Adipocyte (in vitro differentiated cells): ENCODE results near the gene EMX1.

Source experiments
- DNase-seq: peaks from one replicate; pipeline ENCODE4 v3.0.0-alpha.2; 2015; ENCODE audit warnings: low read depth
- H3K27me3 ChIP-seq: replicated peaks from 2 replicates; pipeline ENCODE4 v1.7.0; 2013; ENCODE audit warnings: mild to moderate bottlenecking, low read length, moderate library complexity; ENCODE audit not compliant: control insufficient read depth, insufficient read depth
- H3K36me3 ChIP-seq: 2 replicates; pipeline ENCODE4 v1.7.0; 2013; ENCODE audit warnings: low read length, mild to moderate bottlenecking, moderate library complexity; ENCODE audit not compliant: control insufficient read depth, insufficient read depth, severe bottlenecking
- H3K4me1 ChIP-seq: 2 replicates; pipeline ENCODE4 v1.7.0; 2013; ENCODE audit warnings: mild to moderate bottlenecking, low read length, moderate library complexity; ENCODE audit not compliant: control insufficient read depth, insufficient read depth
- H3K4me3 ChIP-seq: 2 replicates; pipeline ENCODE4 v1.7.0; 2013; ENCODE audit warnings: mild to moderate bottlenecking, low read length, moderate library complexity
- H3K9ac ChIP-seq: 2 replicates; pipeline ENCODE4 v1.7.0; 2013; ENCODE audit warnings: mild to moderate bottlenecking, low read length, moderate library complexity
- H3K9me3 ChIP-seq: 2 replicates; pipeline ENCODE4 v1.7.0; 2013; ENCODE audit warnings: mild to moderate bottlenecking, low read length, moderate library complexity; ENCODE audit not compliant: control insufficient read depth

Gene EMX1

DNA sequence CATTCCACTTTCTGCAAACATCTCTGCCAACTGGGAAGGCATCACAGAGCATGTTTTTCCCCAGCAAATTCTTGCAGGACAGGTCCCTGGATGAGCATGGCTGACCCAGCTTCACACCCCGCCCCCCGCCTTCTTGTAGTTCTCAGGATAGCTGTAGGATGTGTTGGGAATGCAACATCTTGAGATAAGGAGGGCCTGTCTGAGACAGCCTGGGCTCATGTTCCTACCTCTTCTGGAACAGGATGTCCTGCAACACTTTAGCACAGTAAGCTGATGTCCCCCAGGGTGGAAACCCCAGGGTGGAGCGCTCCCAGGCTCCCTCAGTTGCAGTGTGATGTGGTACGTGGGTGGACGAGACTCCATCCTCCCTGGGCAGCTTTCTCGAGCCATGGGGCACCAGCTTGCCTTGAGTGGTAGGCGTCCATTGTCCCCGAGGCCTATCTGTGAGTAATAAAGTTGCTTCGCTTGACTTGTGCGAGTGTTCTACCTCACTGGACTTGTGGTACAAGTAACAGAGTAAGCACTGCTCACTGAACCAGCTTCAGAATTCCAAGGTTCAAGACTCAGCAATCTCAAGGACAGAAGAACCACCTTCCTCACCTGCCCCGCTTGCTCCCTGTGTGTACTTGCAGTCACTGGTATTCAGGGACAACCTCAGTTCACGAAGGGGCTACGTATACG, 48.6 kb downstream of the EMX1 start:
- DNase-seq = no peak
- H3K36me3 ChIP-seq = peaks cover 6% of the 10 kb centered on the region

DNA sequence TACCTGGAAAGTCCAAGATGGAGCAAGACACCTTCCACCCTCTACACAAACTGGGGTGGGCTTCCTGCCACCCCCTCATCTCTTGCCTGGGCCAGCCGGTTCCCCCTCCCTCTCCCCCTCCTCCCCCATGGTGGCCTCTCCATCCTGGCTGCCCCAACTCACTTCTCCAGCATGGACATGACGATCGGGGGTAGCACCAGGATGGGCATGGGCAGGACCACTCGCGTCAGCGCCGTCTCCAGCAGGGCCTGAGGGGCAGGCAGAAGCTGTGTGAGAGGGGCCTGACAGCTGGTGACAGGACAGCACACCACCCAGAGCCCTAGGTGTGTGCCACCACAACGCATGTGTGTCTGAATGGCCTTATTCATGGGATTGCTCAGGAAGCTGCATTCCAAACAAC, 51.0 kb downstream of the EMX1 start:
- H3K9me3 ChIP-seq = no peaks in the 10 kb centered on the region
- no peaks in the 10 kb centered on the region for H3K4me1 ChIP-seq
- peaks cover 6% of the 10 kb centered on the region for H3K36me3 ChIP-seq
- DNase-seq = no peak
- no peak overlapping the region for H3K4me3 ChIP-seq
- H3K27me3 ChIP-seq = no peaks in the 10 kb centered on the region
- H3K9ac ChIP-seq = no peak overlapping the region

More for the DNA sequence above, 48.6 kb downstream of the EMX1 start:
- H3K4me1 ChIP-seq = no peaks in the 10 kb centered on the region
- no peak overlapping the region for H3K9ac ChIP-seq
- no peaks in the 10 kb centered on the region for H3K9me3 ChIP-seq
- H3K4me3 ChIP-seq = no peak overlapping the region
- H3K27me3 ChIP-seq = no peaks in the 10 kb centered on the region

DNA sequence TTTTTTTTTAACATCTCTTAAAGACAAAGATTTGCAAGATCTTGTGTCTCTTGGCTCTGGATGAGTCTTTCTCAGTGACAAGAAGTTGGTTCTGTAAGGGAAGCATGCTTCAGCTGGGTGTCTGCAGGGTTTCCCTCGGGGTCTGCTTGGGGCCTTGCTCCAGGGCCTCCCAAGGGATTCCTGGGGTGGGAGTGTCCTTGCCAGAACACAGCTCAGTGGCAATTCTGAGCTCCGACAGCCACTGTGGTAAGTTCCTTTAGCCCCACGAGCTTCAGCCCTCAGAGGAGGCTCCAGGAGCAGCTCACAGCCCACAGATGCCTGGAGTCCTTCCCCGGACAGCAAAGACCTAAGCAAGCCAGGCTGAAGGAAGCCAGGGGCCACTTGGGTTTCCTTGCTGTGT, 52.4 kb downstream of the EMX1 start:
- Histone ChIP-seq H3K9ac (no peak overlapping the region), H3K4me1 (no peaks in the 10 kb centered on the region), H3K4me3 (no peak overlapping the region), H3K9me3 (no peaks in the 10 kb centered on the region), H3K27me3 (no peaks in the 10 kb centered on the region), H3K36me3 (peaks cover 9% of the 10 kb centered on the region)
- DNase-seq = no peak

DNA sequence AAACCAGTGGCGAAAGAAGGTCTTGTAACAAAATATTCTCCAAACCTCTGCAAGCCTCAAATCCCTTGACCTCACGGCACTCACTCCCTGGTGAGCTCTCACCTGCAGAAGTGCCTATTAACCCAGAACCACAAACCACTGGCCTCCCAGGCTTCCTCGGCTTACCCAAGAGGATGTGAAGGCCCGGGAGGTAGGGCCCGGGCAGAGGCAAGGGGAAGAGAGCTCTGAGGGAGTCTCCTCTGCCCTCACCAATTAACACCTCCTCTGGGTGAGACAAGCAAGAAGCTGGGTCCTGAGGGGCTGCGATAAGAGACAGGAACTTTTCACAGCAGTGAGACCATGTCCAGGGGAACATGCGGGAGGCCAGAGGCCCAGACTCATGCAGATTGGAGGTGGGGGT, 53.7 kb downstream of the EMX1 start:
- no peaks in the 10 kb centered on the region for H3K9me3 ChIP-seq
- peaks cover 9% of the 10 kb centered on the region for H3K36me3 ChIP-seq
- no peak overlapping the region for H3K9ac ChIP-seq
- H3K4me3 ChIP-seq = no peak overlapping the region
- no peak for DNase-seq
- H3K27me3 ChIP-seq = no peaks in the 10 kb centered on the region
- H3K4me1 ChIP-seq = no peaks in the 10 kb centered on the region

DNA sequence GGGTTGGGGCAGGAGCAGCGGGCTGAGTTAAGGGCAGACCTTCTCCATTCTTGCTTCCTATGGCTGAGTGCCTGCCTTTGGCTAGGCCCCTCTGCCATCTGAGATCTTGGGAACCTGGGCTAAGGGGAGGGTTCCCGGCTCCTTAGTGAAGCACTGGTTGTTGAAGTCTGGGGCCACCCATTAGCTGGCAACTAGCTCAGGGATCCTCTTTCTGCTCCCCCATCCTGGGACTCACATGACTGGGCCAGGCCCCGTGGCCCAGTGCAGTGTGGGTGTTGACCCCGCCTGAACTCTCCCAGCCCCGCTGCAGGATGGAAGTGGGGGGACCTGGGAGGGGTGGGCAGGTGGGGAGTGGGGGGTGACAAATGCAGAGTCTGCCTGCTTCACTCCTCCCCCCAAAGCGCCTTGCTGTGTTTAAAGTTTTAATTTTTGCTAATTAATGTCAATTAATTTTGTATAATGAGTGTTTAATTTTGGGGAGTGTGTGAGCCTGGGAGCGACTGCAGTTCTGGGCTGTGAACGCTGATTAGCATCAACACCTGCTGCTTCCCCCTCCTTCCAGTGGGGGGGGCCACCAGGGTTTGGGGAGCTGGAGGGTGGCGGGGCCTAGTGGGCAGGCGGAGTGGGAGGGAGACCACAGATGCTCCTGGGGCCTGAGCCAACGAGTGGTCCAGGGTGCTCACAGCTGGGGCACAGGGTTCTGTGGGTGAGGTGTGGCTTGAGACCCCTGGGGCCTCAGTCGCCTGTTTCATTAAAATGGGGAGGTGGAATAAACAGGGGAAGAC, 55.2 kb downstream of the EMX1 start:
- no peak overlapping the region for H3K4me3 ChIP-seq
- DNase-seq = no peak
- no peaks in the 10 kb centered on the region for H3K4me1 ChIP-seq
- no peaks in the 10 kb centered on the region for H3K27me3 ChIP-seq
- H3K36me3 ChIP-seq = peaks cover 3% of the 10 kb centered on the region
- H3K9me3 ChIP-seq = no peaks in the 10 kb centered on the region
- no peak overlapping the region for H3K9ac ChIP-seq

DNA sequence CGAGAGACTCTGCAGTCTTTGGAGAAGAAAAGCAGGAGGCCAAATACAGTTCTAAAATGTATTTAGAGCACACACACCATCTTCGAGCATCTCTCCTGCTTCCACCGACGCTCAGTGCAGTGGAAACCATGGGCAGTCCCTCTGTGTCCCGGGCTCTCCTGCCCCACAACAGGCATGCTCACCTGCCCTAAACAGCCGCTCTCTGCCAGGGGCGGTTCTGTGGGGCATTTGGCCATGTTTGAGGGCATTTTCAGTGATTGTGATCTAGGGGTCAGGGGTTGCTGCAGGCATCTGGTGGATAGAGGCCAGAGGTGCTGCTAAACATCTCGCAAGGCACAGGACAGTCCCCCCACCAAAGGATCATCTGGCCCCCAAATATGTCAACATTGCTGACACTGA, 55.8 kb downstream of the EMX1 start:
- Histone ChIP-seq H3K36me3 (peaks cover 3% of the 10 kb centered on the region), H3K9ac (no peak overlapping the region), H3K27me3 (no peaks in the 10 kb centered on the region), H3K4me1 (no peaks in the 10 kb centered on the region), H3K4me3 (no peak overlapping the region), H3K9me3 (no peaks in the 10 kb centered on the region)
- no peak for DNase-seq

DNA sequence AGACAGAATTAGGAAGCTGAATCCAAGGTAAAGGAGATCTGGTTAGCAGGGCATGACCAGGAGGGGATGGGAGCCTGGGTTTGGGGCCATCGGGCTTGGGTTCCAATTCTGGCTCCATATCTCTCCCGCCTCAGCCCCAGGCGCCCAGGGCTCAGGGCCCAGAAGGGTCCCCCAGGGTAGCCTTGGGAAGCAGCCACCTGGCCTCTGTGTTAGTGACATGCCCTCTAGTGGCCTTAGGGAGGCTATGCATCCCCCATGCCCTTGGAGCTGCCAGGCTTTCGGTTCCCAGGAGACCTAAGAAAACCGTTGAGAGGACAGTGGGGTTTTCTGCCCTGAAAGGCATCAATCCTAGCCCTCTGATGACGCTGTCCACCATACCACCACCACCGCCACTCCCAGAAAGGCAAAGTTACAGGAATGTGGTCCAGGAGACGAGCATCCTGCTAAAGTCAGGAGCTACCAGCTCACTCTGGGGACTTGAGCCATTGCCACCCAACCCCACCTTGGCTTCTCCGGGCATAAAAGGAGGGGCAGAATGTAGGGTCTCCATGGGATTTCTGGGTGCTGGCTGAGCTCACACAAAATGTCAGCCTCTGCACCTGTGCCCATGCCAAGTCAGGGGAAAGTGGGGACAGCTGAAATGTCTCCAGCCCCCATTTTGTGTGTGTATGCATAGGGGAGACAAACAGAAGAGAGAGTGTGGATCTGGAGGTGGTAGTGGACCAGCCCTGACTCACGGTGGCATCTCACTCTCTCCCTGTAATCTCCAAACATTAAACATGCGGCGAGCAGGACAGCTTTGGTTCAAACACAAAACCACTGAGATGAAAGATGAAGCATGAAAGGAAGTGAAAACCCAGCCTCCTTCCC, 56.5 kb downstream of the EMX1 start:
- H3K36me3 ChIP-seq = peaks cover 3% of the 10 kb centered on the region
- H3K9ac ChIP-seq = no peak overlapping the region
- peak; percentile 70 for DNase-seq
- H3K9me3 ChIP-seq = no peaks in the 10 kb centered on the region
- H3K4me3 ChIP-seq = no peak overlapping the region
- no peaks in the 10 kb centered on the region for H3K27me3 ChIP-seq
- no peaks in the 10 kb centered on the region for H3K4me1 ChIP-seq

DNA sequence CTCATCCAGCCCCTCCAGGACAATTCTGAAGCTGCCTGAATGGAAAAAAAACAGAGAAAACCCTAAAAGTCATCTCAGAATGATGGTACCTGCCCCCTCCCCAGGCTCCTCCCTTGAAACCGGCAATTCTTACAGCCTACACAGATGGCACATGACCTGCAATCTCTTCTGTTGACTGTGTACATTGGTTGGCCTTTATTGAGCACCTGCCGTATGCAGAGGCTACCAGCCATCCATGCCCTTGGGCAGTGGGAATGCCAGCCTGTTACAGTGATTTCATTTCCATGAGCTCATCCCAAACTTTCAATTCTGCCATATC, 57.1 kb downstream of the EMX1 start:
- no peak for DNase-seq
- H3K9ac ChIP-seq = no peak overlapping the region
- no peaks in the 10 kb centered on the region for H3K9me3 ChIP-seq
- peaks cover 3% of the 10 kb centered on the region for H3K36me3 ChIP-seq
- H3K27me3 ChIP-seq = no peaks in the 10 kb centered on the region
- H3K4me1 ChIP-seq = no peaks in the 10 kb centered on the region
- no peak overlapping the region for H3K4me3 ChIP-seq

DNA sequence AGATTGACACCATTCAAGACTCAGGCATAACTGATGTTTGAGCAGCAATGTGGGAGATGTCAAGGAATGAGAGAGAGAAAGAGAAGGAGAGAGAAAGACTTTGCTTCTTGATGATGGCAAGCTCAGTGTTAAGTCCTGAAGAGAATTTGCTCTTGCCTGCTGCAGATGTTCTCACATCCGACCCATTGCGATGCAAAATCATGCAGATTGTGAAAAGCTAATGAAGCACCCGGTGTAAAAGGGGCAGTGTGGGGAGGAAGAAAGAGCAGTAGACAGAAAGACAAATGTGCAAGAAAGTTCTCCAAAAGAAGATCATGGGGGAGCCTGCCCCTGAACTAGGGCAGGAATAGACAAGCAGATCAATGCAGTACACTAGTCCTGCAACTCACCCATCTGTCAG, 57.7 kb downstream of the EMX1 start:
- Histone ChIP-seq H3K9me3 (no peaks in the 10 kb centered on the region), H3K36me3 (peaks cover 3% of the 10 kb centered on the region), H3K4me3 (no peak overlapping the region), H3K4me1 (no peaks in the 10 kb centered on the region), H3K9ac (no peak overlapping the region), H3K27me3 (no peaks in the 10 kb centered on the region)
- DNase-seq = no peak

DNA sequence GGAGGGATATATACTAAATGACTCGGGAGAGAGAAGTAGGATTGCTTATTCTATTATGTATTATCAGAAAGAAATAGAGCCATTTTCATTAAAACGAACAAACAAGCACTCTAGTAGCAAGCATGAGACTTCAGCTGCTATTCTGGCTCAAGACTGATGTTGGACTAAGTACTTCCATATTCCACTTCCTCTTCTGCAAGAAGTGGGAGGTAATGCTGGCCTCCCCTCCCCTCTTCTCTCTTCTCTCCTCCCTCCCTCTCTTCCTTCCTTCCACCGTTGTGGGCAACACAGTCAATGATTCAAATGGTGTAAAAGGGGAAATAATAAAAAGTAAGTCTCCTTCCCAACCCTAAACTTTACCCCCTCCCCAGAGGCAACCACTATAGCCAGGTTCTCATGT, 62.6 kb downstream of the EMX1 start:
- no peak overlapping the region for H3K4me3 ChIP-seq
- no peaks in the 10 kb centered on the region for H3K27me3 ChIP-seq
- H3K4me1 ChIP-seq = peaks cover 11% of the 10 kb centered on the region
- H3K36me3 ChIP-seq = no peaks in the 10 kb centered on the region
- H3K9ac ChIP-seq = no peak overlapping the region
- no peaks in the 10 kb centered on the region for H3K9me3 ChIP-seq
- DNase-seq = no peak

DNA sequence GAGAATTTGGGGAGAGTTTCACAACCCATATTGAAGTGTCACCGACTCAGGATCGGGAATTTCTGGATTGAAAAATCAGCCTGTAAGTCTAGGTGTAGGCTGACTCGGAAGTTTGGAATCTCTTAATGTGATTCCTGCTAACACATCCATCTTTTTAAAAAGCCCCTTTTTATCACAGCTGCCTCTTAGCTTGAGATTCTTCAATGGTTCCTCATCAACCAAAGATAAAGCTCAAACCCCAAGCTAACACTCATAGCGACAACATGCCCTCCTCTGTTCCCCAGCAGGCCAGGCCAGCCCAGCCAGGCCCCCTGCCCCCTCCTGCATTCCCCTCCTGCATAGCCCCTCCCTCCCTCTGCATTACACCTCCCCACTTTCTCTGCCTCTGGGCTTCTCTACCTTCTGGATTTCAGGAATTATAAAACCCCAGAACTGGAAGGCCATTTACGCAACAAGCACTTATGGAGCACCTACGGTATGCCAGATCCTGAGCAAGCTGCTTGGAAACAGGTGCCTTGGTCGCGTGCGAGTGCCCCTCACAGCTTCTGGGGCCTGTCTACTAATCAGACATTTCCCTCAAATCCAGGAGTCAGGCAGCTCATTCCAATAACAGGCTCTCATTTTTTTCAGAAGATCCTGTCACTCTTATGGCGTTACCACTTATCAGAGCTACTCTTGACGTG, 63.4 kb downstream of the EMX1 start:
- H3K9ac ChIP-seq = no peak overlapping the region
- H3K4me1 ChIP-seq = peaks cover 14% of the 10 kb centered on the region
- no peaks in the 10 kb centered on the region for H3K27me3 ChIP-seq
- no peak overlapping the region for H3K4me3 ChIP-seq
- no peaks in the 10 kb centered on the region for H3K9me3 ChIP-seq
- no peaks in the 10 kb centered on the region for H3K36me3 ChIP-seq
- no peak for DNase-seq
